SJSA1 (cell line): Measurements from ENCODE around the gene C6orf132. TPM values are rescaled to one million over a fixed set of nuclear protein-coding genes. Genes with fewer than 3 reads are reported as not detected.

Experiments used
- total RNA-seq: library from RNA; depleted of rRNA; stranded (reverse); fragments of >200 nt; shearing (Covaris generic); gene quantifications from 2 replicates; pipeline ENCODE4 v1.2.3, GENCODE V29; 2014; rRNA removed

The C6orf132 gene
- total RNA-seq, 1 experiment from 2014 or later: not detected

Other genes with a start within 250 kb of the C6orf132 start
- 1.0 and 2.3 TPM in 2 replicates for gene USP49, start 247.2 kb downstream of the C6orf132 start, total RNA-seq
- gene MED20, start 221.5 kb downstream of the C6orf132 start, total RNA-seq: 31.9 and 46.8 TPM in 2 replicates
- 21.5 and 24.2 TPM in 2 replicates for gene BYSL, start 221.1 kb downstream of the C6orf132 start, total RNA-seq
- gene CCND3, start 200.8 kb downstream of the C6orf132 start, total RNA-seq: 75.1 and 102 TPM in 2 replicates
- gene TAF8, start 92.1 kb downstream of the C6orf132 start, total RNA-seq: 5.0 and 12.2 TPM in 2 replicates
- gene GUCA1A, start 30.7 kb upstream of the C6orf132 start, total RNA-seq: not detected in 2 replicates
- 1.4 TPM in 1 of 2 replicates, not detected in the other for gene GUCA1B, start 52.3 kb upstream of the C6orf132 start, total RNA-seq
- 54.4 and 91.1 TPM in 2 replicates for gene MRPS10, start 75.2 kb upstream of the C6orf132 start, total RNA-seq